Thyroid gland (tissue), 4 donors: ENCODE results near the gene LHX8. TPM values are rescaled to one million over a fixed set of nuclear protein-coding genes. Genes with fewer than 3 reads are reported as not detected.

ENCODE experiments used
- DNase-seq, 2 donors: peaks; one replicate each; pipeline ENCODE4 v3.0.0-alpha.2; 2019
- H3K27ac ChIP-seq, 3 donors: fragments of 200-600 bp; sonication (generic); 1 replicate in 2 of 3; 2 replicates in 1 of 3; pipeline ENCODE4 v1.5.1; 2016 to 2019; ENCODE audit warnings: mild to moderate bottlenecking in 1 of 3, moderate library complexity in 1 of 3
- H3K27me3 ChIP-seq: fragments of 200-600 bp; sonication (generic); one replicate; pipeline ENCODE4 v1.5.1; 2019
- H3K36me3 ChIP-seq, 2 donors: fragments of 200-600 bp; sonication (generic); one replicate each; pipeline ENCODE4 v1.5.1; 2016 to 2019
- H3K4me1 ChIP-seq, 2 donors: fragments of 200-600 bp; sonication (generic); one replicate each; pipeline ENCODE4 v1.5.1; 2017 to 2019
- H3K4me3 ChIP-seq, 3 donors: fragments of 200-600 bp; sonication (generic); replicated peaks in 1 of 3; 1 replicate in 2 of 3; 2 replicates in 1 of 3; pipeline ENCODE4 v1.5.1; 2016; ENCODE audit warnings: mild to moderate bottlenecking in 1 of 3
- H3K9me3 ChIP-seq: fragments of 200-600 bp; sonication (generic); one replicate; pipeline ENCODE4 v1.5.1; 2017
- CTCF ChIP-seq, 6 experiments: fragments of 200-600 bp in 3 of 6; fragments of 450-650 bp in 3 of 6; sonication (generic) in 3 of 6; IDR thresholded peaks; one replicate each; pipeline ENCODE4 v1.5.1; 2016 to 2019; ENCODE audit warnings: antibody characterized with exemption in 6 of 6, mild to moderate bottlenecking in 2 of 6, inconsistent platforms in 1 of 6, moderate library complexity in 1 of 6
- POLR2A ChIP-seq, 2 donors: fragments of 450-650 bp; IDR thresholded peaks; one replicate each; pipeline ENCODE4 v1.6.1; 2017; ENCODE audit warnings: antibody characterized with exemption in 2 of 2, mild to moderate bottlenecking in 2 of 2, moderate library complexity in 1 of 2
- WGBS, 2 donors: methylation state at CpG; one replicate each; pipeline ENCODE4 v1.1.5; 2017; 5-methylcytosine and 5-hydroxymethylcytosine counted together
- intact Hi-C: fragments of 100-400 bp; cut with DNase I; formaldehyde crosslinking; loops from one replicate; pipeline ENCODE4 v1.15.1; 2023
- total RNA-seq, 4 donors: library from RNA; depleted of rRNA; stranded (reverse); fragments of >200 nt; gene quantifications; one replicate each; pipeline ENCODE4 v1.2.3, GENCODE V29; 2016

LHX8 gene
- total RNA-seq, 4 donors from 2014 or later, result 0.22 to 1.9 (median 0.79) TPM; not detected in 1

- intact Hi-C loops, result no loop called here
- Histone ChIP-seq H3K36me3 (no peaks in the 10 kb centered on the region), H3K4me3 (no peak overlapping the region), H3K9me3 (no peaks in the 10 kb centered on the region), H3K27me3 (peaks cover 28% of the 10 kb centered on the region), H3K27ac (no peak overlapping the region), H3K4me1 (no peaks in the 10 kb centered on the region)
- 28 to 36% methylated on average over 11 to 22 of the region's 23 CpGs for WGBS, 2 donors
- no peak for DNase-seq
- no peak for TF ChIP-seq POLR2A (IDR thresholded peaks at IDR 0.05)
- TF ChIP-seq CTCF (IDR thresholded peaks at IDR 0.05), result no peak
Measured at GRCh38 chr1:75124510-75124909, 9.7 kb upstream of the LHX8 start.

- Histone ChIP-seq H3K9me3 (no peaks in the 10 kb centered on the region), H3K4me3 (no peak overlapping the region), H3K27me3 (peaks cover 35% of the 10 kb centered on the region), H3K4me1 (no peaks in the 10 kb centered on the region), H3K27ac (no peak overlapping the region), H3K36me3 (no peaks in the 10 kb centered on the region)
- no peak for TF ChIP-seq CTCF (IDR thresholded peaks at IDR 0.05)
- TF ChIP-seq POLR2A (IDR thresholded peaks at IDR 0.05), result no peak
- WGBS, 2 donors, result 28 to 34% methylated on average over 14 to 35 of the region's 38 CpGs
- no peak for DNase-seq
- intact Hi-C loops, result no loop called here
Measured at GRCh38 chr1:75125161-75125726, 8.9 kb upstream of the LHX8 start.

GRCh38 chr1:75126611-75127101 lies 7.5 kb upstream of the LHX8 start:
- no peak overlapping the region for H3K27ac ChIP-seq
- H3K27me3 ChIP-seq, result peaks cover 45% of the 10 kb centered on the region

GRCh38 chr1:75127916-75128717 lies 6.1 kb upstream of the LHX8 start:
- 14 to 16% methylated on average over 27 of the region's 27 CpGs for WGBS, 2 donors
- Histone ChIP-seq H3K4me1 (no peaks in the 10 kb centered on the region), H3K9me3 (no peaks in the 10 kb centered on the region), H3K27me3 (peaks cover 58% of the 10 kb centered on the region), H3K4me3 (no peak overlapping the region), H3K27ac (no peak overlapping the region), H3K36me3 (no peaks in the 10 kb centered on the region)
- intact Hi-C loops, result no loop called here
- TF ChIP-seq POLR2A (IDR thresholded peaks at IDR 0.05), result no peak
- TF ChIP-seq CTCF (IDR thresholded peaks at IDR 0.05), result no peak
- DNase-seq, result no peak

More at GRCh38 chr1:75126611-75127101, 7.5 kb upstream of the LHX8 start:
- 21 to 25% methylated on average over 12 of the region's 12 CpGs for WGBS, 2 donors
- Histone ChIP-seq H3K4me3 (no peak overlapping the region), H3K36me3 (no peaks in the 10 kb centered on the region), H3K9me3 (no peaks in the 10 kb centered on the region), H3K4me1 (no peaks in the 10 kb centered on the region)
- DNase-seq, result no peak
- TF ChIP-seq POLR2A (IDR thresholded peaks at IDR 0.05) (no peak), CTCF (IDR thresholded peaks at IDR 0.05) (no peak)
- intact Hi-C loops, result no loop called here

- H3K27me3 ChIP-seq, result peaks cover 73% of the 10 kb centered on the region
- DNase-seq, result no peak
- H3K36me3 ChIP-seq, result no peaks in the 10 kb centered on the region
- TF ChIP-seq CTCF (IDR thresholded peaks at IDR 0.05) (no peak), POLR2A (IDR thresholded peaks at IDR 0.05) (no peak)
- H3K9me3 ChIP-seq, result no peaks in the 10 kb centered on the region
- 9 to 15% methylated on average over 10 of the region's 10 CpGs for WGBS, 2 donors
- H3K4me3 ChIP-seq, result no peak overlapping the region
- H3K4me1 ChIP-seq, result peaks cover under 1 to 2% of the 10 kb centered on the region in 2 donors
- intact Hi-C loops, result no loop called here
- H3K27ac ChIP-seq, result no peak overlapping the region
Measured at GRCh38 chr1:75129660-75129982, 4.6 kb upstream of the LHX8 start.
